GM12873 (cell line): ENCODE measurements around the gene MPL.

ENCODE experiments used
- TF ChIP-seq, protein P1 (sequence below): IDR thresholded peaks from 2 replicates; pipeline ENCODE4 v1.5.1; 2012; ENCODE audit warnings: low read depth, mild to moderate bottlenecking, moderate library complexity, low read length, control low read depth; ENCODE audit not compliant: insufficient read depth; ENCODE audit errors: missing control alignments

Gene MPL

DNA sequence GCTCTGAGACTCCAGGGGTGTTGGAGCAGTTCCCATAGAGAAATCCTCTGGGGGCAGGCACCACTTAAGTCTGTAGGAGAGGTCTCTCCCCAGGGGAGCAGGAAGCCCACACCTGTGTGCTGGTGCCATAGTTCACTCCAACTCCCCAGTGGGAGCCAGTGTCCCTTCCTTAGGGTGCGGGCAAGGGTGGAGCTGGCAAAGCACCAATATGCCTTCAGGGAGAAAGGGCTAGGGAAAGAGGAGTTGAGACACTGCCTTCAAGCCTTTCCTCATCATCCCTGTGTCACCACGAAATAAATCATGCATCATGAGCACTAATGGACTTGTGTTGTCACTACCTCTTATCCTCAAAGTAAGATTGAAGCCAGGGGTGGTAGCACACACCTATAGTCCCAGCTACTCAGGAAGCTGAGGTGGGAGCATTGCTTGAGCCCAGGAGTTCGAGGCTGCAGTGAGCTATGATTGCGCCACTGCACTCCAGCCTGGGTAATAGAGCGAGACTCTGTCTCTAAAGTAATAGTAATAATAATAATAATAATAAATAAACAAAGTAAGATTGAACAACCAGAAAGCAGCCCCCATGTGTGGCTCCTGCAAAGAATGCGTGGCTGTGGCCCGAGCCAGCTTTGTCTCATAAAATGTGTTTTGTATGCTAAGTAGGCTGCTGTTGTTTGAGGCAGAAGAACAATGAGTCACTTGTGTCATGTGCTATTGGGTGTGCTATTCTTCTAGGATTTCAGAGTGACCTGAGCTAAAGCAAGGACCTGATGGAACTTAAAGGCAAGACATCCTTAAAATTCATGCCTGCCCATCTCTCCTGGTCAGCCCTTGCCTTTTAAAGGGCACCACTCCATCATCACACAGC is 43.5 kb upstream of the MPL start:
- TF ChIP-seq, protein P1, sequence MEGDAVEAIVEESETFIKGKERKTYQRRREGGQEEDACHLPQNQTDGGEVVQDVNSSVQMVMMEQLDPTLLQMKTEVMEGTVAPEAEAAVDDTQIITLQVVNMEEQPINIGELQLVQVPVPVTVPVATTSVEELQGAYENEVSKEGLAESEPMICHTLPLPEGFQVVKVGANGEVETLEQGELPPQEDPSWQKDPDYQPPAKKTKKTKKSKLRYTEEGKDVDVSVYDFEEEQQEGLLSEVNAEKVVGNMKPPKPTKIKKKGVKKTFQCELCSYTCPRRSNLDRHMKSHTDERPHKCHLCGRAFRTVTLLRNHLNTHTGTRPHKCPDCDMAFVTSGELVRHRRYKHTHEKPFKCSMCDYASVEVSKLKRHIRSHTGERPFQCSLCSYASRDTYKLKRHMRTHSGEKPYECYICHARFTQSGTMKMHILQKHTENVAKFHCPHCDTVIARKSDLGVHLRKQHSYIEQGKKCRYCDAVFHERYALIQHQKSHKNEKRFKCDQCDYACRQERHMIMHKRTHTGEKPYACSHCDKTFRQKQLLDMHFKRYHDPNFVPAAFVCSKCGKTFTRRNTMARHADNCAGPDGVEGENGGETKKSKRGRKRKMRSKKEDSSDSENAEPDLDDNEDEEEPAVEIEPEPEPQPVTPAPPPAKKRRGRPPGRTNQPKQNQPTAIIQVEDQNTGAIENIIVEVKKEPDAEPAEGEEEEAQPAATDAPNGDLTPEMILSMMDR, result no peak

DNA sequence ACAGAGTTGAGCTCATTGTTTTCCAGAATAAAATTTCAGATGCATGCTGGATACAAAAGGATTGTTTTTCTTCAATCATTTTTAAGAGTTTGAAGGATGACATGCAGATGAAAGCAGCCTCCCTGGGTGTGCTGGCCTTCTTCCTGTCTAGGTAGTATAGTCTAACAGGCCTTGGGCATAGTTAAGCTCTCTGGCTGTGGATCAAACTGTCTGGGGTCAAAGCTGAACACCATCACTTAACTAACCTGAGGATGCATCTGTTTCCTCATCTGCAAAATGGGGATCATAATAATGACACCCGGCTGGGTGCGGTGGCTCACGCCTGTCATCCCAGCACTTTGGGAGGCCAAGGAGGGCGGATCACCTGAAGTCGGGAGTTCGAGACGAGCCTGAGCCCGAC is 42.9 kb upstream of the MPL start:
- TF ChIP-seq, protein P1, result no peak

DNA sequence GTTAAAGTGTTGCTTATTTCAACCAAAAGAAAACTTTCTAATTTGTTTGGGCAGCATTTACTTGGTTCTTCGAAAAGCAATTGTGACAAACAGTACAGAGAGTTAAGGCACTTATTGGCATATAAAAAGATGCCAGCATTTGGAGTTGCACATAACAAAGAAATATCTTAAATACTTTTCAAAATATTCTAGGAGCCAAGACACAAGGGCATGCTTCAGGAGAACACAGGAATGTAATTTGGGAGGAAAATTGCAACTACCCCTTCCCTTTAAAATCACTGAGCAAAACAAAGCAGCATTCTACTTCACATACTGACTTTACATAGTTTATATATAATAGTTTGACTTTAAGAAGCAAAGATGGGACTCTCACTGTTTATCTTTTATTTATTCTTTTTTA is 41.4 kb upstream of the MPL start:
- TF ChIP-seq, protein P1, result no peak

DNA sequence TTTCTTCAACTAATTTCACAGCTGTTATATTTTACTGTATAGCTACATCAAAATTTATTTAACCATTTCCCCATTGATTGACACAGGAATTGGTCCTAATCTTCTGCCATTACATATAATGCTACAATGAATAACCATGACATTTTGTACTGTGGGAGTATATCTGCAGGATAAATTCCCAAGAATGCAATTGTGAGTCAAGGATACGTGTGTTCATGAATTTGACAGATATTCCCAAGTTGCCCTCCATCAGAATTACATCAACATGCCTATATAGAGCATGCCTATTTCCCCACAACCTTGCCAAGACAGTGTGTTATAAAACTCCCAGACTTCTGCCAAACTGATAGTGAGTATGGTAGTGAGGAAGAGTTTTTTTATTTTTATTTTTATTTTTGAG is 39.6 kb upstream of the MPL start:
- TF ChIP-seq, protein P1, result no peak

DNA sequence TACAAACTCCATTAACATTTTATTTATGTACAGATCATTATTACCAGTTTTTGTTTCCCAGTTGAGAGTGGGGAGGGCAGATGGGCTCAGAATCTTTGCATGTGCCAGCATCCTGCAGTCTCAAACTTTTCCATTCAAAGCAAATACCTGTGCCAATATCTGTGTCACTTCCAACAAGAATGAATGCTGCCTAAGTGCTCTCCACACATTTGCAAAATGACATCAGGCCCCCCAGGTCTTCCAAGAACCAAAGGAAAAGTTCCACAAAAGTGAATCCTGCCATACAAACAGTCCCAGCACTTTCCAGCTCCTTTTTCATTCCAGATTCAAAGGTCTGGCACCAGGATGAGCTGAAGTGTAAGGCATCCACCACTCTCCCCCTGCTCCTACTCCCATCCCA is 38.5 kb upstream of the MPL start:
- TF ChIP-seq, protein P1, result no peak

DNA sequence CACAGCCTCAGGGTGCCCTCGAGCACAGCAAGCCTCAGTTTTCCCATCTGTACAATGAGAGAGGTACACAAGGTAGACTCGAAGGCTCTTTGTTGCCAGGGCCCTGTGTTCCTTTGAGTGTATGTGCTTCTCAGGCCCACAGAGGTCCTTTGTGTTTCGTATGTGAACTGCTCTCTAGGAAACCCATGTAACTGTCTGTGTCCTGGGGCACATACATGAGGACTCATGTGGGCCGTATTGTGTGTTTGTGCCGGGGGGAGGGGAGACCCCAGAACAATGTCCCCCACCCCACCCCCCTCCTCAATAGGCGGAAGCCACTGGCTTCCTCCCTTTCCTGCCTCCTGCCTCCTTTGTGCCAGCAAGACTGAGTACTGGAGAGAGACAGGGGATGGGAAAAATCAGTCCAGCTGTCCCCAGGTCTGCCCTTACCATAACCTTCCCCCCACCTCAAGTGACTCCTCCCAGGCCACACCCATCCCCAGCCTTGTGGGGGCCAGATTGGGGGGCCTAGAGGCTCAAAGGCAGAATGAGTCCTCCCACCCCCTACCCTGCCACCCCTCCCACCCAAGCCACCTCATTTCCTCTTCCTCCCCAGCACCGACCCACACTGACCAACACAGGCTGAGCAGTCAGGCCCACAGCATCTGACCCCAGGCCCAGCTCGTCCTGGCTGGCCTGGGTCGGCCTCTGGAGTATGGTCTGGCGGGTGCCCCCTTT is 37.1 kb upstream of the MPL start, which contains the start of gene TIE1:
Gene TIE1 (plus strand): TSS at position 605 of the 717 bp plus-strand sequence. CDS start 90 bp downstream, at position 695.
- TF ChIP-seq, protein P1, result no peak

DNA sequence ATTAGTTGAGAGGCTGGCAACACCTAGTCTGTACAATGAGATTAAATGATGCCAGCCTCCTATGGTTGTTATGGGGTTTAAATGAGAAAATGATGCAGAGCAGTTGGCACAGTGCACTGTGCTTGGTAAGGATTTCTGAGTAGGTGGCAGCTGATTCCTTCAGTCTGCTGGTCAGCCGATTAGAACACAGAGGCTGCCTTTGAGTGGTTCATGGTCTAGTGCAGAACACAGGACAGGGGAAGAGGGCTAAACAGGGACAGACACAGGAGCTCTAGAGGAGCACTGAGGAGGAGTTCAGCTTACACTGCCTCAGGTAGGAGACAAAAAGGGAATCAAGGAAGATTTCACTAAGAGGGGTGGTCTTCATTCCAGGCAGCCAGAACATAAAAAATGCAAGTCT is 35.4 kb upstream of the MPL start:
- TF ChIP-seq, protein P1, result no peak
